ENCODE measurements around the gene SLC35B1.

GRCh38 chr17:49723423-49723822, 15.7 kb upstream of the SLC35B1 start:
- TF ChIP-seq, protein P1, sequence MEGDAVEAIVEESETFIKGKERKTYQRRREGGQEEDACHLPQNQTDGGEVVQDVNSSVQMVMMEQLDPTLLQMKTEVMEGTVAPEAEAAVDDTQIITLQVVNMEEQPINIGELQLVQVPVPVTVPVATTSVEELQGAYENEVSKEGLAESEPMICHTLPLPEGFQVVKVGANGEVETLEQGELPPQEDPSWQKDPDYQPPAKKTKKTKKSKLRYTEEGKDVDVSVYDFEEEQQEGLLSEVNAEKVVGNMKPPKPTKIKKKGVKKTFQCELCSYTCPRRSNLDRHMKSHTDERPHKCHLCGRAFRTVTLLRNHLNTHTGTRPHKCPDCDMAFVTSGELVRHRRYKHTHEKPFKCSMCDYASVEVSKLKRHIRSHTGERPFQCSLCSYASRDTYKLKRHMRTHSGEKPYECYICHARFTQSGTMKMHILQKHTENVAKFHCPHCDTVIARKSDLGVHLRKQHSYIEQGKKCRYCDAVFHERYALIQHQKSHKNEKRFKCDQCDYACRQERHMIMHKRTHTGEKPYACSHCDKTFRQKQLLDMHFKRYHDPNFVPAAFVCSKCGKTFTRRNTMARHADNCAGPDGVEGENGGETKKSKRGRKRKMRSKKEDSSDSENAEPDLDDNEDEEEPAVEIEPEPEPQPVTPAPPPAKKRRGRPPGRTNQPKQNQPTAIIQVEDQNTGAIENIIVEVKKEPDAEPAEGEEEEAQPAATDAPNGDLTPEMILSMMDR (IDR thresholded peaks at IDR 0.05; ENCODE audit: low read depth, low read length, poor library complexity, severe bottlenecking) = no peak
- no peak for TF ChIP-seq EZH2phosphoT487 (IDR thresholded peaks at IDR 0.05; ENCODE audit: borderline replicate concordance, low read length)
